ENCODE measurements around the gene F10. TPM values are rescaled to one million over a fixed set of nuclear protein-coding genes. Genes with fewer than 3 reads are reported as not detected.

Gene F10
- total RNA-seq, 1 experiment from 2014 or later: not detected

GRCh38 chr13:113117335-113117872 is 5.2 kb upstream of the F10 start:
- CTCF ChIA-PET: no interaction called here
- BruUV-seq (replicated peaks): no TSS peak
- TF ChIP-seq CTCF (conservative IDR thresholded peaks at IDR 0.05; ENCODE audit: low read depth, low read length): no peak
- no peak for TF ChIP-seq EZH2 (IDR thresholded peaks at IDR 0.05; ENCODE audit: borderline replicate concordance, low read depth, low read length, poor library complexity, severe bottlenecking)
- DNase-seq (ENCODE audit: low spot score): no peak
- H3K4me1 ChIP-seq (ENCODE audit: insufficient read depth, low read length, poor library complexity, severe bottlenecking): no peaks in the 10 kb centered on the region
- POLR2A ChIA-PET (ENCODE audit: low non-redundant PET): no interaction called here
- intact Hi-C loops (cut with micrococcal nuclease; ENCODE audit: unreplicated experiment): no loop called here
- no peaks in the 10 kb centered on the region for H3K27me3 ChIP-seq (replicated peaks; ENCODE audit: insufficient read depth, low read depth, low read length, poor library complexity)
- H3K36me3 ChIP-seq (ENCODE audit: insufficient read depth, low read length, poor library complexity, severe bottlenecking): no peaks in the 10 kb centered on the region
- no peak overlapping the region for H3K27ac ChIP-seq (ENCODE audit: low read depth, low read length, poor library complexity, severe bottlenecking)
- no peak overlapping the region for H3K4me3 ChIP-seq (ENCODE audit: low read depth, low read length, poor library complexity, severe bottlenecking)
- H3K9me3 ChIP-seq (ENCODE audit: low read depth, low read length, poor library complexity, severe bottlenecking): no peaks in the 10 kb centered on the region

GRCh38 chr13:113117911-113118260 is 4.7 kb upstream of the F10 start:
- H3K27ac ChIP-seq (ENCODE audit: low read depth, low read length, poor library complexity, severe bottlenecking): no peak overlapping the region
- no TSS peak for BruUV-seq (replicated peaks)
- H3K27me3 ChIP-seq (replicated peaks; ENCODE audit: insufficient read depth, low read depth, low read length, poor library complexity): no peaks in the 10 kb centered on the region
- intact Hi-C loops (cut with micrococcal nuclease; ENCODE audit: unreplicated experiment): no loop called here
- no peak overlapping the region for H3K4me3 ChIP-seq (ENCODE audit: low read depth, low read length, poor library complexity, severe bottlenecking)
- ChIA-PET POLR2A (ENCODE audit: low non-redundant PET) (no interaction called here), CTCF (no interaction called here)
- no peak for TF ChIP-seq CTCF (conservative IDR thresholded peaks at IDR 0.05; ENCODE audit: low read depth, low read length)
- TF ChIP-seq EZH2 (IDR thresholded peaks at IDR 0.05; ENCODE audit: borderline replicate concordance, low read depth, low read length, poor library complexity, severe bottlenecking): no peak
- H3K9me3 ChIP-seq (ENCODE audit: low read depth, low read length, poor library complexity, severe bottlenecking): no peaks in the 10 kb centered on the region
- H3K4me1 ChIP-seq (ENCODE audit: insufficient read depth, low read length, poor library complexity, severe bottlenecking): no peaks in the 10 kb centered on the region
- DNase-seq (ENCODE audit: low spot score): no peak
- no peaks in the 10 kb centered on the region for H3K36me3 ChIP-seq (ENCODE audit: insufficient read depth, low read length, poor library complexity, severe bottlenecking)

- CTCF ChIA-PET: no interaction called here
Observed at GRCh38 chr13:113118261-113119021, 4.2 kb upstream of the F10 start.

More at GRCh38 chr13:113118261-113119021, 4.2 kb upstream of the F10 start:
- no peak for TF ChIP-seq CTCF (conservative IDR thresholded peaks at IDR 0.05; ENCODE audit: low read depth, low read length)
- TF ChIP-seq EZH2 (IDR thresholded peaks at IDR 0.05; ENCODE audit: borderline replicate concordance, low read depth, low read length, poor library complexity, severe bottlenecking): no peak
- POLR2A ChIA-PET (ENCODE audit: low non-redundant PET): no interaction called here
- no peaks in the 10 kb centered on the region for H3K36me3 ChIP-seq (ENCODE audit: insufficient read depth, low read length, poor library complexity, severe bottlenecking)
- intact Hi-C loops (cut with micrococcal nuclease; ENCODE audit: unreplicated experiment): no loop called here
- no peaks in the 10 kb centered on the region for H3K4me1 ChIP-seq (ENCODE audit: insufficient read depth, low read length, poor library complexity, severe bottlenecking)
- no peaks in the 10 kb centered on the region for H3K27me3 ChIP-seq (replicated peaks; ENCODE audit: insufficient read depth, low read depth, low read length, poor library complexity)
- H3K9me3 ChIP-seq (ENCODE audit: low read depth, low read length, poor library complexity, severe bottlenecking): no peaks in the 10 kb centered on the region
- no TSS peak for BruUV-seq (replicated peaks)
- DNase-seq (ENCODE audit: low spot score): no peak
- H3K4me3 ChIP-seq (ENCODE audit: low read depth, low read length, poor library complexity, severe bottlenecking): no peak overlapping the region
- no peak overlapping the region for H3K27ac ChIP-seq (ENCODE audit: low read depth, low read length, poor library complexity, severe bottlenecking)

Data from A673 (cell line).